Fibroblast of mammary gland (primary cell): ENCODE measurements around the gene IL1RAPL1.

Experiments used
- DNase-seq: peaks from one replicate; pipeline ENCODE4 v3.0.0-alpha.2; 2010; ENCODE audit warnings: low read depth
- H3K4me3 ChIP-seq: 2 replicates; pipeline ENCODE4 v1.5.1; 2011; ENCODE audit warnings: low read depth, mild to moderate bottlenecking, low read length, moderate library complexity; ENCODE audit not compliant: control insufficient read depth
- CTCF ChIP-seq: conservative IDR thresholded peaks from 2 replicates; pipeline ENCODE4 v1.5.1; 2011; ENCODE audit warnings: low read depth, low read length, inconsistent platforms; ENCODE audit not compliant: control insufficient read depth, insufficient read depth

The IL1RAPL1 gene

GRCh38 chrX:28997706-28998463, 410.6 kb downstream of the IL1RAPL1 start:
- no peak overlapping the region for H3K4me3 ChIP-seq
- no peak for DNase-seq
- no peak for TF ChIP-seq CTCF

- DNase-seq = no peak
- TF ChIP-seq CTCF = no peak
- no peak overlapping the region for H3K4me3 ChIP-seq
Measured at GRCh38 chrX:28998609-28999135, 411.4 kb downstream of the IL1RAPL1 start.

GRCh38 chrX:29012867-29013266, 425.6 kb downstream of the IL1RAPL1 start:
- no peak for TF ChIP-seq CTCF
- no peak for DNase-seq
- no peak overlapping the region for H3K4me3 ChIP-seq

- no peak overlapping the region for H3K4me3 ChIP-seq
- no peak for DNase-seq
- no peak for TF ChIP-seq CTCF
Measured at GRCh38 chrX:29023207-29023606, 436.0 kb downstream of the IL1RAPL1 start.

- TF ChIP-seq CTCF = no peak
- no peak overlapping the region for H3K4me3 ChIP-seq
- no peak for DNase-seq
Measured at GRCh38 chrX:29024871-29025270, 437.6 kb downstream of the IL1RAPL1 start.

GRCh38 chrX:29039501-29039900, 452.3 kb downstream of the IL1RAPL1 start:
- DNase-seq = no peak
- H3K4me3 ChIP-seq = no peak overlapping the region
- no peak for TF ChIP-seq CTCF
